K562 (cell line): Measurements from ENCODE around the gene MECP2. TPM values are rescaled to one million over a fixed set of nuclear protein-coding genes. Genes with fewer than 3 reads are reported as not detected.
A peak's percentile ranks its signal among the peaks of the same experiment; 100 is the strongest.

Experiments
- ATAC-seq: fragments of 200-7000 bp; cut with Tn5 transposase; 3 replicates; pipeline ENCODE4 v1.9.1; 2020; ENCODE audit warnings: moderate library complexity
- BruUV-seq: library from RNA; stranded (reverse); fragments of 400-500 nt; replicated peaks from 2 replicates; lab custom pipeline; 2021; lab: Mats Ljungman, UMichigan
- CTCF ChIA-PET: fragments of 300-600 bp; formaldehyde crosslinking; extraction: SDS; loops from one replicate; lab custom pipeline; 2021; ENCODE audit warnings: low intra/inter-chr PET ratio; lab: Yijun Ruan, JAX
- POLR2A ChIA-PET: fragments of 300-600, 350-650 bp; sonication (Branson Sonifier 250); formaldehyde crosslinking; extraction: SDS; loops from one replicate; lab custom pipeline; 2021; ENCODE audit warnings: antibody characterized with exemption, inconsistent platforms; lab: Yijun Ruan, JAX
- DNase-seq, 4 experiments: peaks; one replicate each; pipeline versions ENCODE4 v3.0.0 to v3.0.0-alpha.2; 2011 to 2018; ENCODE audit warnings: low spot score in 3 of 4, mixed read lengths in 3 of 4; ENCODE audit errors: extremely low read depth in 1 of 4
- FAIRE-seq: peaks from 2 replicates; lab custom pipeline; 2011; peaks lifted over from hg19 to GRCh38; lab: Jason Lieb, UNC
- H2AFZ ChIP-seq: 2 replicates; pipeline ENCODE4 v1.6.0; 2011; ENCODE audit warnings: low read depth, low read length, control low read depth, inconsistent platforms
- H3K27ac ChIP-seq: fragments of 200-600 bp; 3 replicates; pipeline ENCODE4 v1.8.0; 2011; ENCODE audit warnings: low read depth, mild to moderate bottlenecking, control low read depth, inconsistent platforms, low read length, moderate library complexity, mixed read lengths; ENCODE audit errors: extremely low read depth
- H3K27me3 ChIP-seq, 2 experiments: fragments of 300-600 bp in 1 of 2; 2 replicates in 1 of 2; 3 replicates in 1 of 2; pipeline versions ENCODE4 v1.6.0 to v1.8.0; 2011; ENCODE audit warnings: inconsistent platforms in 2 of 2, low read length in 2 of 2, mild to moderate bottlenecking in 1 of 2, mixed read lengths in 1 of 2, moderate library complexity in 1 of 2; ENCODE audit not compliant: control insufficient read depth in 2 of 2, insufficient read depth in 2 of 2
- H3K36me3 ChIP-seq: fragments of 300-600 bp; 3 replicates; pipeline ENCODE4 v1.8.0; 2011; ENCODE audit warnings: mild to moderate bottlenecking, low read length, inconsistent platforms; ENCODE audit not compliant: control insufficient read depth, insufficient read depth
- H3K4me1 ChIP-seq, 2 experiments: fragments of 200-600 bp in 1 of 2; replicated peaks in 1 of 2; 2 replicates in 1 of 2; 3 replicates in 1 of 2; pipeline versions ENCODE4 v1.5.1 to v1.8.0; 2011; ENCODE audit warnings: inconsistent platforms in 2 of 2, low read length in 2 of 2, mild to moderate bottlenecking in 1 of 2, mixed read lengths in 1 of 2, moderate library complexity in 1 of 2; ENCODE audit not compliant: control insufficient read depth in 2 of 2, insufficient read depth in 2 of 2
- H3K4me2 ChIP-seq: 2 replicates; pipeline ENCODE4 v1.6.1; 2011; ENCODE audit warnings: low read length, control low read depth, inconsistent platforms, mixed read lengths; ENCODE audit not compliant: insufficient read depth
- H3K4me3 ChIP-seq: fragments of 200-600 bp; sonication (generic), shearing (Covaris generic); 2 replicates; pipeline ENCODE4 v1.5.1; 2016; ENCODE audit warnings: control low read depth, inconsistent platforms
- H3K79me2 ChIP-seq: fragments of 200-600 bp; 3 replicates; pipeline ENCODE4 v1.8.0; 2011; ENCODE audit warnings: low read length, inconsistent platforms; ENCODE audit not compliant: control insufficient read depth, insufficient read depth
- H3K9ac ChIP-seq, 2 experiments: 2 replicates each; pipeline versions ENCODE4 v1.6.0 to v1.6.1; 2011; ENCODE audit warnings: low read depth in 2 of 2, low read length in 2 of 2, control low read depth in 1 of 2, inconsistent platforms in 1 of 2, mild to moderate bottlenecking in 1 of 2, mixed read lengths in 1 of 2; ENCODE audit not compliant: insufficient read depth in 1 of 2
- H3K9me1 ChIP-seq: one replicate; pipeline ENCODE4 v1.6.0; 2011; ENCODE audit warnings: inconsistent platforms, mild to moderate bottlenecking, low read length, moderate library complexity; ENCODE audit not compliant: control insufficient read depth, insufficient read depth
- H3K9me3 ChIP-seq: replicated peaks from 2 replicates; pipeline ENCODE4 v1.5.1; 2011; ENCODE audit warnings: low read depth, low read length, inconsistent platforms; ENCODE audit not compliant: control insufficient read depth, insufficient read depth
- H4K20me1 ChIP-seq: replicated peaks from 2 replicates; pipeline ENCODE4 v1.6.1; 2011; ENCODE audit warnings: low read length, inconsistent platforms, mixed read lengths; ENCODE audit not compliant: control insufficient read depth, insufficient read depth
- BRD4 ChIP-seq: fragments of 200-600 bp; sonication (generic); IDR thresholded peaks from 2 replicates; pipeline ENCODE4 v1.6.1; 2017; ENCODE audit warnings: inconsistent platforms
- MEIS2 ChIP-seq: fragments of 450-650 bp; IDR thresholded peaks from 2 replicates; pipeline ENCODE4 v1.6.1; 2014; ENCODE audit warnings: mild to moderate bottlenecking; ENCODE audit not compliant: partially characterized antibody
- PHF21A ChIP-seq: fragments of 450-650 bp; IDR thresholded peaks from 2 replicates; pipeline ENCODE4 v1.6.1; 2017; ENCODE audit warnings: low read depth, borderline replicate concordance
- PHF8 ChIP-seq: fragments of 200-600 bp; sonication (generic); IDR thresholded peaks from 2 replicates; pipeline ENCODE4 v1.6.1; 2012; ENCODE audit warnings: mixed run types, mild to moderate bottlenecking, inconsistent platforms, low read length, moderate library complexity, borderline replicate concordance
- SPI1 ChIP-seq: IDR thresholded peaks from 2 replicates; pipeline ENCODE4 v1.6.1; 2011; ENCODE audit warnings: low read depth, low read length, control low read depth, borderline replicate concordance
- TCF3 ChIP-seq: sonication (generic); formaldehyde crosslinking; IDR thresholded peaks from 2 replicates; pipeline ENCODE4 v1.4.0; 2020; ENCODE audit warnings: mild to moderate bottlenecking, missing genetic modification reagents
- ZC3H11A ChIP-seq: IDR thresholded peaks from 2 replicates; pipeline ENCODE4 v1.6.1; 2012; ENCODE audit warnings: low read depth, low read length, improper control_type of control experiment
- ZKSCAN3 ChIP-seq: fragments of 250-450 bp; sonication (Bioruptor Pico); IDR thresholded peaks from 2 replicates; pipeline ENCODE4 v1.4.0; 2020
- ZNF146 ChIP-seq: IDR thresholded peaks from one replicate; pipeline ENCODE4 v1.6.1; 2018; ENCODE audit warnings: missing compliant biosample characterization; ENCODE audit not compliant: unreplicated experiment
- ZNF174 ChIP-seq: fragments of 250-450 bp; sonication (Bioruptor Pico); IDR thresholded peaks from 2 replicates; pipeline ENCODE4 v1.4.0; 2020; ENCODE audit warnings: mild to moderate bottlenecking
- ZNF395 ChIP-seq: fragments of 200-800 bp; sonication (Bioruptor generic); IDR thresholded peaks from 2 replicates; pipeline ENCODE4 v1.6.1; 2017; ENCODE audit warnings: missing genetic modification characterization, missing compliant biosample characterization
- WGBS: fragments of 100-300 bp; shearing (Covaris generic); methylation state at CpG from one replicate; pipeline ENCODE4 v1.1.6; 2016; ENCODE audit warnings: low coverage, mixed read lengths; ENCODE audit not compliant: insufficient coverage; ENCODE audit errors: missing lambda C conversion rate; 5-methylcytosine and 5-hydroxymethylcytosine counted together
- in situ Hi-C: fragments of 300-500 bp; cut with MboI; formaldehyde crosslinking; loops from 4 replicates; pipeline ENCODE4 v1.15.0; 2018; ENCODE audit warnings: inconsistent platforms, mixed read lengths
- intact Hi-C: fragments of 100-400 bp; cut with micrococcal nuclease; formaldehyde crosslinking; loops from 2 replicates; pipeline ENCODE4 v1.14.2; 2022
- polyA plus RNA-seq, 8 experiments: library from polyadenylated mRNA; depleted of rRNA in 4 of 8; stranded (reverse) in 5 of 8; unstranded in 3 of 8; fragments of >200 nt; fragmentation: Nextera tagmentation in 2 of 8; fragmentation: Illumina TruSeq in 1 of 8; extraction: Ambion mirVana in 2 of 8; extraction: Trizol in 1 of 8; gene quantifications; 2 replicates each; pipeline versions ENCODE4 v1.2.1 to v1.2.3, GENCODE V29; 2011 to 2014; ENCODE audit warnings: inconsistent platforms in 1 of 8, missing spikeins in 1 of 8
- total RNA-seq, 7 experiments: library from RNA; depleted of rRNA in 6 of 7; stranded (reverse); fragments of >200 nt in 6 of 7; fragmentation: Illumina TruSeq in 2 of 7; extraction: Trizol in 2 of 7; gene quantifications; 2 replicates each; pipeline versions ENCODE4 v1.2.1 to v1.2.3, GENCODE V29; 2011 to 2021; ENCODE audit warnings: low replicate concordance in 1 of 7
- TF ChIP-seq, protein P1 (sequence below): fragments of 250-450 bp; sonication (Bioruptor Pico); IDR thresholded peaks from 2 replicates; pipeline ENCODE4 v1.4.0; 2020; ENCODE audit warnings: mild to moderate bottlenecking

MECP2 gene
- total and polyA plus RNA-seq, 9 of the 15 experiments (the other 6 are each of a cell fraction or from before 2014, with no cell fraction given), result 2.1 to 50.9 (median 30.5) TPM

- TF ChIP-seq ZNF395 (CRISPR knock-in tag), result no peak
- no peak for TF ChIP-seq BRD4
- TF ChIP-seq TCF3 (CRISPR knock-in tag), result no peak
- TF ChIP-seq ZC3H11A, result no peak
- no peak for TF ChIP-seq ZKSCAN3 (CRISPR knock-in tag)
- TF ChIP-seq ZNF146 (CRISPR knock-in tag), result no peak
- TF ChIP-seq, protein P1, sequence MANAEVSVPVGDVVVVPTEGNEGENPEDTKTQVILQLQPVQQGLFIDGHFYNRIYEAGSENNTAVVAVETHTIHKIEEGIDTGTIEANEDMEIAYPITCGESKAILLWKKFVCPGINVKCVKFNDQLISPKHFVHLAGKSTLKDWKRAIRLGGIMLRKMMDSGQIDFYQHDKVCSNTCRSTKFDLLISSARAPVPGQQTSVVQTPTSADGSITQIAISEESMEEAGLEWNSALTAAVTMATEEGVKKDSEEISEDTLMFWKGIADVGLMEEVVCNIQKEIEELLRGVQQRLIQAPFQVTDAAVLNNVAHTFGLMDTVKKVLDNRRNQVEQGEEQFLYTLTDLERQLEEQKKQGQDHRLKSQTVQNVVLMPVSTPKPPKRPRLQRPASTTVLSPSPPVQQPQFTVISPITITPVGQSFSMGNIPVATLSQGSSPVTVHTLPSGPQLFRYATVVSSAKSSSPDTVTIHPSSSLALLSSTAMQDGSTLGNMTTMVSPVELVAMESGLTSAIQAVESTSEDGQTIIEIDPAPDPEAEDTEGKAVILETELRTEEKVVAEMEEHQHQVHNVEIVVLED (CRISPR knock-in tag), result no peak
- no peak for TF ChIP-seq PHF21A
- no peak for TF ChIP-seq MEIS2
- no peak for TF ChIP-seq ZNF174 (CRISPR knock-in tag)
Observed at GRCh38 chrX:154072192-154072591, 25.3 kb downstream of the MECP2 start (continued).

GRCh38 chrX:154068560-154068959 is 29.0 kb downstream of the MECP2 start:
- Histone ChIP-seq H4K20me1 (peaks cover 14% of the 10 kb centered on the region; the same call in 1 of the 2 replicates), H3K9me3 (no peaks in the 10 kb centered on the region), H3K9ac (no peak overlapping the region), H3K36me3 (peaks cover 16% of the 10 kb centered on the region), H3K4me3 (no peak overlapping the region), H3K27me3 (no peaks in the 10 kb centered on the region), H2AFZ (no peak overlapping the region), H3K79me2 (peaks cover 95% of the 10 kb centered on the region), H3K27ac (no peak overlapping the region), H3K4me2 (no peak overlapping the region), H3K4me1 (peaks cover 8 to 10% of the 10 kb centered on the region in 2 experiments; a peak in 4 of 5 replicates), H3K9me1 (no peaks in the 10 kb centered on the region)
- ATAC-seq, result no peak
- DNase-seq, result no peak
- intact Hi-C loops (no loop called here), in situ Hi-C loops (no loop called here)
- TF ChIP-seq PHF8, result no peak
- TF ChIP-seq SPI1, result peak; percentile 55; the same call in 1 of the 2 replicates
- ChIA-PET CTCF (no interaction called here), POLR2A (no interaction called here)
- 81% methylated on average over 3 of the region's 3 CpGs for WGBS
- no TSS peak for BruUV-seq
- FAIRE-seq, result no peak
